Measurements from ENCODE around the gene SEMA4G.

The SEMA4G gene

GRCh38 chr10:100969187-100970075 lies at the start of gene SEMA4G:
TSS of gene SEMA4G (plus strand) at chr10:100969504. CDS start at chr10:100972913, 3,409 bp downstream.
- DNase-seq (peak; percentile 65), ATAC-seq (peak; percentile 86)

- DNase-seq (no peak), ATAC-seq (no peak)
These were observed 45.7 kb upstream of the SEMA4G start for GRCh38 chr10:100923580-100923979.

GRCh38 chr10:100927266-100927665 lies 42.0 kb upstream of the SEMA4G start:
- no peak for ATAC-seq
- no peak for DNase-seq

GRCh38 chr10:100928039-100928438 lies 41.3 kb upstream of the SEMA4G start:
- ATAC-seq, result no peak
- DNase-seq, result no peak

- no peak for DNase-seq
- no peak for ATAC-seq
These were observed 38.9 kb upstream of the SEMA4G start for GRCh38 chr10:100930368-100930767.

- ATAC-seq (no peak), DNase-seq (no peak)
These were observed 35.1 kb upstream of the SEMA4G start for GRCh38 chr10:100934084-100934659.

GRCh38 chr10:100939763-100940344 lies 29.4 kb upstream of the SEMA4G start:
- DNase-seq, result no peak
- no peak for ATAC-seq

GRCh38 chr10:100942229-100942628 lies 27.1 kb upstream of the SEMA4G start:
- DNase-seq (no peak), ATAC-seq (no peak)

GRCh38 chr10:100943508-100943907 lies 25.8 kb upstream of the SEMA4G start:
- DNase-seq, result no peak
- no peak for ATAC-seq

GRCh38 chr10:100945754-100946153 lies 23.6 kb upstream of the SEMA4G start:
- DNase-seq, result no peak

GRCh38 chr10:100948916-100949315 lies 20.4 kb upstream of the SEMA4G start:
- ATAC-seq, result no peak
- DNase-seq, result no peak

More at GRCh38 chr10:100945754-100946153, 23.6 kb upstream of the SEMA4G start:
- ATAC-seq, result no peak

GRCh38 chr10:100960251-100960650 lies 9.1 kb upstream of the SEMA4G start:
- ATAC-seq, result no peak
- no peak for DNase-seq

GRCh38 chr10:100962351-100963080 lies 6.8 kb upstream of the SEMA4G start:
- DNase-seq, result no peak
- ATAC-seq, result no peak

- DNase-seq (no peak), ATAC-seq (no peak)
These were observed 5.5 kb upstream of the SEMA4G start for GRCh38 chr10:100963826-100964225.

- no peak for ATAC-seq
- DNase-seq, result no peak
These were observed 3.5 kb upstream of the SEMA4G start for GRCh38 chr10:100965820-100966219.

GRCh38 chr10:100966887-100967286 lies 2.4 kb upstream of the SEMA4G start:
- DNase-seq, result no peak
- ATAC-seq, result no peak

GRCh38 chr10:100967332-100967731 lies 2.0 kb upstream of the SEMA4G start:
- no peak for DNase-seq
- no peak for ATAC-seq

GRCh38 chr10:100968062-100968736 lies 1.1 kb upstream of the SEMA4G start:
- ATAC-seq (no peak), DNase-seq (no peak)

GRCh38 chr10:100968863-100969186 lies 479 bp upstream of the SEMA4G start:
- ATAC-seq, result no peak
- DNase-seq, result no peak

GRCh38 chr10:100970076-100970913 lies 991 bp downstream of the SEMA4G start:
- DNase-seq (peak; percentile 37), ATAC-seq (no peak)

All from stimulated activated naive CD8-positive, alpha-beta T cell treated with anti-CD3 and anti-CD28 coated beads, Interleukin-15, Interleukin-2, amounts not matched to agents 100 U/mL and 50 U/mL, for 24 hours (primary cell).